ENCODE measurements around the gene OR14A2. TPM values are rescaled to one million over a fixed set of nuclear protein-coding genes. Genes with fewer than 3 reads are reported as not detected.
"Not testable (repeated sequence)": the region's sequence is repeated elsewhere in the genome, so short reads cannot be mapped to it uniquely, and the experiment has no call there.

Gene OR14A2
- total RNA-seq, result not detected
- long read RNA-seq, result 0 reads

GRCh38 chr1:247748041-247748440 lies at the start of gene OR14A2:
TSS of gene OR14A2 (minus strand) at chr1:247748141.
- DNase-seq (ENCODE audit: low spot score), result no peak
- intact Hi-C loops (cut with DNase I), result no loop called here

GRCh38 chr1:247797518-247797917 lies 49.6 kb upstream of the OR14A2 start:
- DNase-seq (ENCODE audit: low spot score), result no peak
- intact Hi-C loops (cut with DNase I), result no loop called here

- DNase-seq (ENCODE audit: low spot score), result no peak
- intact Hi-C loops (cut with DNase I), result no loop called here
Measured at GRCh38 chr1:247769603-247770002, 21.7 kb upstream of the OR14A2 start.

- intact Hi-C loops (cut with DNase I), result no loop called here
- no peak for DNase-seq (ENCODE audit: low spot score)
Measured at GRCh38 chr1:247760456-247760855, 12.5 kb upstream of the OR14A2 start, which contains the start of gene OR1C1. TSS of gene OR1C1 (minus strand) at chr1:247760556. CDS start at chr1:247758406, 2,150 bp downstream.

- intact Hi-C loops (cut with DNase I); DNase-seq (ENCODE audit: low spot score): not testable (repeated sequence)
Measured at GRCh38 chr1:247754311-247754710, 6.4 kb upstream of the OR14A2 start.

- intact Hi-C loops (cut with DNase I), result no loop called here
- DNase-seq (ENCODE audit: low spot score), result no peak
Measured at GRCh38 chr1:247749870-247750269, 1.9 kb upstream of the OR14A2 start.

GRCh38 chr1:247747616-247748015 lies 325 bp downstream of the OR14A2 start:
- intact Hi-C loops (cut with DNase I), result no loop called here
- no peak for DNase-seq (ENCODE audit: low spot score)

- intact Hi-C loops (cut with DNase I), result no loop called here
- DNase-seq (ENCODE audit: low spot score), result no peak
Measured at GRCh38 chr1:247746391-247746935, 1.5 kb downstream of the OR14A2 start.

GRCh38 chr1:247742215-247742760 lies 5.7 kb downstream of the OR14A2 start:
- DNase-seq (ENCODE audit: low spot score); intact Hi-C loops (cut with DNase I): not testable (repeated sequence)

GRCh38 chr1:247741756-247742155 lies 6.2 kb downstream of the OR14A2 start:
- no peak for DNase-seq (ENCODE audit: low spot score)
- intact Hi-C loops (cut with DNase I), result no loop called here

- DNase-seq (ENCODE audit: low spot score), result no peak
- intact Hi-C loops (cut with DNase I), result no loop called here
Measured at GRCh38 chr1:247740721-247741120, 7.2 kb downstream of the OR14A2 start.

GRCh38 chr1:247738315-247738714 lies 9.6 kb downstream of the OR14A2 start, which contains the start of gene OR14K1:
TSS of gene OR14K1 (plus strand) at chr1:247738615. CDS start at chr1:247738615, 0 bp downstream.
- DNase-seq (ENCODE audit: low spot score), result no peak
- intact Hi-C loops (cut with DNase I), result no loop called here

- DNase-seq (ENCODE audit: low spot score), result no peak
- intact Hi-C loops (cut with DNase I), result no loop called here
Measured at GRCh38 chr1:247721222-247721621, 26.7 kb downstream of the OR14A2 start.

GRCh38 chr1:247716546-247716945 lies 31.4 kb downstream of the OR14A2 start, which contains the start of gene OR6F1:
TSS of gene OR6F1 (minus strand) at chr1:247716646. CDS start at chr1:247712755, 3,891 bp downstream.
- intact Hi-C loops (cut with DNase I), result no loop called here
- DNase-seq (ENCODE audit: low spot score), result no peak

- intact Hi-C loops (cut with DNase I), result no loop called here
- DNase-seq (ENCODE audit: low spot score), result no peak
Measured at GRCh38 chr1:247713753-247714152, 34.2 kb downstream of the OR14A2 start.

- DNase-seq (ENCODE audit: low spot score); intact Hi-C loops (cut with DNase I): not testable (repeated sequence)
Measured at GRCh38 chr1:247710681-247711080, 37.3 kb downstream of the OR14A2 start.

- DNase-seq (ENCODE audit: low spot score), result no peak
- intact Hi-C loops (cut with DNase I), result no loop called here
Measured at GRCh38 chr1:247701338-247701737, 46.6 kb downstream of the OR14A2 start.

GRCh38 chr1:247681288-247681897 lies 66.5 kb downstream of the OR14A2 start:
- no peak for DNase-seq (ENCODE audit: low spot score)
- intact Hi-C loops (cut with DNase I), result no loop called here

- DNase-seq (ENCODE audit: low spot score), result no peak
- intact Hi-C loops (cut with DNase I), result no loop called here
Measured at GRCh38 chr1:247680171-247680570, 67.8 kb downstream of the OR14A2 start.

- DNase-seq (ENCODE audit: low spot score), result no peak
- intact Hi-C loops (cut with DNase I), result no loop called here
Measured at GRCh38 chr1:247679639-247680038, 68.3 kb downstream of the OR14A2 start, which contains the start of gene OR13G1. TSS of gene OR13G1 (minus strand) at chr1:247679739. CDS start at chr1:247673041, 6,698 bp downstream.
